Trophoblast cell (in vitro differentiated cells and primary cell): ENCODE results near the gene CCDC14.
"Not testable (repeated sequence)": the region's sequence is repeated elsewhere in the genome, so short reads cannot be mapped to it uniquely, and the experiment has no call there.

Source experiments
- DNase-seq, 2 donors: peaks; one replicate each; pipeline ENCODE4 v3.0.0-alpha.2; 2016
- H2AFZ ChIP-seq: 2 replicates; pipeline ENCODE4 v1.6.1; 2013; ENCODE audit warnings: low read length, moderate library complexity, mild to moderate bottlenecking; ENCODE audit not compliant: insufficient read depth, poor library complexity
- H2AK5ac ChIP-seq: 2 replicates; pipeline ENCODE4 v1.6.1; 2013; ENCODE audit warnings: mild to moderate bottlenecking, low read length
- H2BK120ac ChIP-seq: 2 replicates; pipeline ENCODE4 v1.6.1; 2013; ENCODE audit warnings: low read length, mild to moderate bottlenecking, moderate library complexity; ENCODE audit not compliant: insufficient read depth, poor library complexity
- H2BK12ac ChIP-seq: 2 replicates; pipeline ENCODE4 v1.6.1; 2013; ENCODE audit warnings: mild to moderate bottlenecking, low read length, moderate library complexity
- H2BK5ac ChIP-seq: 2 replicates; pipeline ENCODE4 v1.6.1; 2013; ENCODE audit warnings: low read length, low read depth, moderate library complexity, mild to moderate bottlenecking; ENCODE audit not compliant: poor library complexity
- H3K14ac ChIP-seq: 2 replicates; pipeline ENCODE4 v1.6.1; 2013; ENCODE audit warnings: mild to moderate bottlenecking, low read length
- H3K18ac ChIP-seq: 2 replicates; pipeline ENCODE4 v1.6.1; 2013; ENCODE audit warnings: mild to moderate bottlenecking, low read length
- H3K23ac ChIP-seq: 2 replicates; pipeline ENCODE4 v1.6.1; 2013; ENCODE audit warnings: low read length
- H3K27ac ChIP-seq: 2 replicates; pipeline ENCODE4 v1.5.1; 2013; ENCODE audit warnings: low read depth, mild to moderate bottlenecking, inconsistent platforms, low read length, moderate library complexity
- H3K27me3 ChIP-seq: 2 replicates; pipeline ENCODE4 v1.6.1; 2013; ENCODE audit warnings: inconsistent platforms, mild to moderate bottlenecking, low read length, moderate library complexity; ENCODE audit not compliant: insufficient read depth
- H3K36me3 ChIP-seq, 2 experiments: 1 replicate in 1 of 2; 2 replicates in 1 of 2; pipeline ENCODE4 v1.6.1; 2013; ENCODE audit warnings: low read length in 2 of 2, mild to moderate bottlenecking in 2 of 2, moderate library complexity in 1 of 2; ENCODE audit not compliant: insufficient read depth in 2 of 2, control insufficient read depth in 1 of 2
- H3K4ac ChIP-seq: 2 replicates; pipeline ENCODE4 v1.6.1; 2013; ENCODE audit warnings: low read depth, mild to moderate bottlenecking, low read length, moderate library complexity
- H3K4me1 ChIP-seq, 2 experiments: 1 replicate in 1 of 2; 2 replicates in 1 of 2; pipeline ENCODE4 v1.6.1; 2013; ENCODE audit warnings: low read length in 2 of 2, mild to moderate bottlenecking in 2 of 2, moderate library complexity in 1 of 2; ENCODE audit not compliant: insufficient read depth in 2 of 2, control insufficient read depth in 1 of 2
- H3K4me2 ChIP-seq: 2 replicates; pipeline ENCODE4 v1.6.1; 2013; ENCODE audit warnings: inconsistent platforms, mild to moderate bottlenecking, low read length, moderate library complexity
- H3K4me3 ChIP-seq: 2 replicates; pipeline ENCODE4 v1.5.1; 2013; ENCODE audit warnings: mild to moderate bottlenecking, low read depth, low read length, inconsistent platforms
- H3K79me1 ChIP-seq: one replicate; pipeline ENCODE4 v1.6.1; 2013; ENCODE audit warnings: low read length
- H3K79me2 ChIP-seq: 2 replicates; pipeline ENCODE4 v1.6.1; 2013; ENCODE audit warnings: low read length, mild to moderate bottlenecking; ENCODE audit not compliant: control insufficient read depth, insufficient read depth, poor library complexity
- H3K9ac ChIP-seq: 2 replicates; pipeline ENCODE4 v1.6.1; 2013; ENCODE audit warnings: mild to moderate bottlenecking, low read length
- H3K9me3 ChIP-seq: 2 replicates; pipeline ENCODE4 v1.6.1; 2013; ENCODE audit warnings: low read depth, mild to moderate bottlenecking, control low read depth, inconsistent platforms, low read length; ENCODE audit not compliant: insufficient read depth
- H4K12ac ChIP-seq: 2 replicates; pipeline ENCODE4 v1.6.1; 2013; ENCODE audit warnings: low read depth, mild to moderate bottlenecking, low read length, moderate library complexity
- H4K8ac ChIP-seq: 2 replicates; pipeline ENCODE4 v1.6.1; 2013; ENCODE audit warnings: low read depth, mild to moderate bottlenecking, low read length, moderate library complexity
- H4K91ac ChIP-seq: one replicate; pipeline ENCODE4 v1.6.1; 2013; ENCODE audit warnings: low read depth, mild to moderate bottlenecking, low read length, moderate library complexity
- WGBS: extraction: QIAGEN DNeasy Blood & Tissue Kit; methylation state at CpG from one replicate; pipeline ENCODE4 v1.1.7; 2013; ENCODE audit warnings: missing lambda C conversion rate; ENCODE audit not compliant: insufficient read length, insufficient coverage; ENCODE audit errors: extremely low coverage; 5-methylcytosine and 5-hydroxymethylcytosine counted together

Gene CCDC14

DNA sequence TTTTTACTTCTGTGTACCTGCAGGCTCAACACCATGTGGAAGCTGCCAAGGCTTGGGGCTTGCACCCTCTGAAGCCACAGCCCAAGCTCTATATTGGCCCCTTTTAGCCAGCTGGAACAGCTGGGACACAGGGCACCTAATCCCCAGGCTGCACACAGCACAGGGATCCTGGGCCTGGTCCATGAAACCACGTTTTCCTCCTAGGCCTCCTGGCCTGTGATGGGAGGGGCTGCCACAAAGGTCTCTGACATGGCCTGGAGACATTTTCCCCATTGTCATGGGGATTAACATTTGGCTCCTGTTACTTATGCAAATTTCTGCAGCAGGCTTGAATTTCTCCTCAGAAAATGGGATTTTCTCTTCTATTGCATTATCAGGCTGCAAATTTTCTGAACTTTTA is 70.0 kb downstream of the CCDC14 start:
- H4K91ac ChIP-seq, H4K12ac ChIP-seq: not testable (repeated sequence)

GRCh38 chr3:123890162-123890561 is 70.9 kb downstream of the CCDC14 start:
- not testable (repeated sequence) for H3K36me3 ChIP-seq, H3K79me2 ChIP-seq, H2BK120ac ChIP-seq, H3K79me1 ChIP-seq, H3K4me2 ChIP-seq, H4K91ac ChIP-seq, DNase-seq, H2BK5ac ChIP-seq, H3K14ac ChIP-seq, H3K4ac ChIP-seq, H2AFZ ChIP-seq, H4K8ac ChIP-seq, H3K4me1 ChIP-seq, H3K27me3 ChIP-seq, H3K27ac ChIP-seq, H3K23ac ChIP-seq, H4K12ac ChIP-seq, H3K18ac ChIP-seq, H3K4me3 ChIP-seq, H3K9ac ChIP-seq, H2BK12ac ChIP-seq, H2AK5ac ChIP-seq
- H3K9me3 ChIP-seq, result peaks cover 11% of the 10 kb centered on the region
- no CpG with 5 or more reads among the region's 3 CpGs for WGBS

More for the DNA sequence above, 70.0 kb downstream of the CCDC14 start:
- H3K18ac ChIP-seq, H3K36me3 ChIP-seq, H3K4me1 ChIP-seq, H2AFZ ChIP-seq, H3K9ac ChIP-seq, H3K79me1 ChIP-seq, H4K8ac ChIP-seq, H3K27me3 ChIP-seq, H2AK5ac ChIP-seq, H2BK12ac ChIP-seq, H3K14ac ChIP-seq, H2BK5ac ChIP-seq, H3K4me3 ChIP-seq, DNase-seq, H3K4me2 ChIP-seq, H3K4ac ChIP-seq, H2BK120ac ChIP-seq, H3K27ac ChIP-seq, H3K79me2 ChIP-seq, H3K23ac ChIP-seq: not testable (repeated sequence)
- peaks cover 11% of the 10 kb centered on the region for H3K9me3 ChIP-seq
- WGBS, result no CpG with 5 or more reads among the region's 1 CpG

- no peak overlapping the region for H3K27ac ChIP-seq
Observed at GRCh38 chr3:123884993-123885392, 76.0 kb downstream of the CCDC14 start.

GRCh38 chr3:123884203-123884831 is 76.7 kb downstream of the CCDC14 start, which contains the start of gene MYLK:
Gene MYLK, minus strand, starts transcription at chr3:123884332. Its CDS starts 90,491 bp downstream, at chr3:123793841.
- Histone ChIP-seq H2BK5ac (peak within 1 kb of the TSS; percentile 23), H3K9me3 (no peaks in the 10 kb centered on the region), H3K4me1 (peaks cover 10 to 21% of the 10 kb centered on the region in 2 experiments), H3K18ac (peak within 1 kb of the TSS; percentile 92), H2BK120ac (peak within 1 kb of the TSS; percentile 83), H3K4ac (peak within 1 kb of the TSS; percentile 67), H4K8ac (peak within 1 kb of the TSS; percentile 78), H3K36me3 (no peaks in the 10 kb centered on the region), H3K9ac (peak within 1 kb of the TSS; percentile 30), H3K79me2 (peaks cover 4% of the 10 kb centered on the region), H3K27ac (no peak within 1 kb of the TSS), H2BK12ac (peak within 1 kb of the TSS; percentile 17), H2AK5ac (peak within 1 kb of the TSS; percentile 68), H3K23ac (peak within 1 kb of the TSS; percentile 2), H2AFZ (peak within 1 kb of the TSS; percentile 8), H4K91ac (peak within 1 kb of the TSS; percentile 64), H3K27me3 (no peaks in the 10 kb centered on the region), H3K79me1 (peaks cover 7% of the 10 kb centered on the region), H3K14ac (peak within 1 kb of the TSS; percentile 92), H3K4me2 (peak within 1 kb of the TSS; percentile 83), H4K12ac (peak within 1 kb of the TSS; percentile 83), H3K4me3 (peak within 1 kb of the TSS; percentile 72)
- DNase-seq, result peak; percentile 60 to 63
- no CpG with 5 or more reads among the region's 70 CpGs for WGBS

More at GRCh38 chr3:123884993-123885392, 76.0 kb downstream of the CCDC14 start:
- H3K9ac ChIP-seq, result no peak overlapping the region
- no peak overlapping the region for H3K4me3 ChIP-seq
- H2BK12ac ChIP-seq, result no peak overlapping the region
- H4K8ac ChIP-seq, result no peak overlapping the region
- no peak overlapping the region for H2BK120ac ChIP-seq
- peaks cover 4% of the 10 kb centered on the region for H3K79me2 ChIP-seq
- H2AFZ ChIP-seq, result no peak overlapping the region
- no peak overlapping the region for H4K91ac ChIP-seq
- H2BK5ac ChIP-seq, result no peak overlapping the region
- no peak for DNase-seq
- no peak overlapping the region for H3K23ac ChIP-seq
- H3K79me1 ChIP-seq, result peaks cover 7% of the 10 kb centered on the region
- H2AK5ac ChIP-seq, result no peak overlapping the region
- peaks cover 10 to 21% of the 10 kb centered on the region in 2 experiments for H3K4me1 ChIP-seq
- no peaks in the 10 kb centered on the region for H3K27me3 ChIP-seq
- H3K14ac ChIP-seq, result no peak overlapping the region
- H3K18ac ChIP-seq, result no peak overlapping the region
- H4K12ac ChIP-seq, result no peak overlapping the region
- H3K4ac ChIP-seq, result no peak overlapping the region
- H3K9me3 ChIP-seq, result no peaks in the 10 kb centered on the region
- H3K36me3 ChIP-seq, result no peaks in the 10 kb centered on the region
- H3K4me2 ChIP-seq, result peak overlapping the region; percentile 83
